Erythroblast (primary cell): ENCODE data around the gene PPP1R18.
"Not testable (repeated sequence)": the region's sequence is repeated elsewhere in the genome, so short reads cannot be mapped to it uniquely, and the experiment has no call there.

ENCODE experiments used
- GATA1 ChIP-seq: IDR thresholded peaks from 2 replicates; pipeline ENCODE4 v1.6.1; 2011; ENCODE audit warnings: low read depth, mild to moderate bottlenecking, control low read depth, low read length, moderate library complexity
- POLR2A ChIP-seq: IDR thresholded peaks from 2 replicates; pipeline ENCODE4 v1.6.1; 2011; ENCODE audit warnings: mild to moderate bottlenecking, low read length

DNA sequence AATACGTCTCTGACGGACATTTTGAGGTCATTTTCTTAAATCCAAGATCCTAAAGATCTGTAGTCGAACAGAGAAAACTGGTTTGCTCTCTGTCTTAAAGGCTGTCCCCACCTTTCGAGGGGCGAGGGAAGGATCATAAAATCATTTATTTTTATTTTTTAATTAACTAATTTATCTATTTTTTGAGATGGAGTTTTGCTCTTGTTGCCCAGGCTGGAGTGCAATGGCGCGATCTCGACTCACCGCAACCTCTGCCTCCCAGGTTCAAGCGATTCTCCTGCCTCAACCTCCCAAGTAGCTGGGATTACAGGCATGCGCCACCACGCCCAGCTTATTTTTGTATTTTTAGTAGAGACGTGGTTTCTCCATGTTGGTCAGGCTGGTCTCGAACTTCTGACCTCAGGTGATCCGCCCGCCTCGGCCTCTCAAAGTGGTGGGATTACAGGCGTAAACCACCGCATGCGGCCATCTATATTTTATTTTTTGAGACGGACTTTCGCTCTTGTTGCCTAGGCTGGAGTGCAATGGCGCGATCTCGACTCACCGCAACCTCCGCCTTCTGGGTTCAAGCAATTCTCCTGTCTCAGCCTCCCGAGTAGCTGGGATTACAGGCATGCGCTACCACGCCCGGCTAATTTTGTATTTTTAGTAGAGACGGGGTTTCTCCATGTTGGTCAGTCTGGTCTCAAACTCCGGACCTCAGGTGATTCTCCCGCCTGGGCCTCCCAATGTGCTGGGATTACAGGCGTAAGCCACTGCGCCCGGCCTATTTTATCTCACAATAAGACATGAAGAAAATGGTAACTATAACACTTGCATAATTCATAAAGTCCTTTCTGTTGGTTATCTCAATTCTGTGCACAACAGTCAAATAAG lies 31.6 kb upstream of the PPP1R18 start:
- TF ChIP-seq POLR2A = peak; percentile 9
- not testable (repeated sequence) for TF ChIP-seq GATA1
